ENCODE data around the gene KCNAB1.

- TF ChIP-seq CTCF (IDR thresholded peaks at IDR 0.05; ENCODE audit: poor library complexity) (no peak), EZH2phosphoT487 (IDR thresholded peaks at IDR 0.05; ENCODE audit: low read depth, severe bottlenecking, unreplicated experiment) (no peak)
Measured at GRCh38 chr3:156539802-156540201, 419.4 kb downstream of the KCNAB1 start.

All from hepatocyte (in vitro differentiated cells).